Measurements from ENCODE around the gene HAAO.

The HAAO gene

GRCh38 chr2:42827647-42828486, 35.5 kb upstream of the HAAO start:
- FAIRE-seq (no peak), DNase-seq (ENCODE audit: insufficient read length, low spot score) (peak; percentile 59)
- TF ChIP-seq CTCF (IDR thresholded peaks at IDR 0.05; ENCODE audit: insufficient read depth, missing control alignments) = peak; percentile 95

GRCh38 chr2:42826231-42826630, 33.8 kb upstream of the HAAO start:
- no peak for DNase-seq (ENCODE audit: insufficient read length, low spot score)
- TF ChIP-seq CTCF (IDR thresholded peaks at IDR 0.05; ENCODE audit: insufficient read depth, missing control alignments) = no peak
- no peak for FAIRE-seq

- no peak for FAIRE-seq
- no peak for DNase-seq (ENCODE audit: insufficient read length, low spot score)
- no peak for TF ChIP-seq CTCF (IDR thresholded peaks at IDR 0.05; ENCODE audit: insufficient read depth, missing control alignments)
These were observed 32.0 kb upstream of the HAAO start for GRCh38 chr2:42824454-42824807.

DNA sequence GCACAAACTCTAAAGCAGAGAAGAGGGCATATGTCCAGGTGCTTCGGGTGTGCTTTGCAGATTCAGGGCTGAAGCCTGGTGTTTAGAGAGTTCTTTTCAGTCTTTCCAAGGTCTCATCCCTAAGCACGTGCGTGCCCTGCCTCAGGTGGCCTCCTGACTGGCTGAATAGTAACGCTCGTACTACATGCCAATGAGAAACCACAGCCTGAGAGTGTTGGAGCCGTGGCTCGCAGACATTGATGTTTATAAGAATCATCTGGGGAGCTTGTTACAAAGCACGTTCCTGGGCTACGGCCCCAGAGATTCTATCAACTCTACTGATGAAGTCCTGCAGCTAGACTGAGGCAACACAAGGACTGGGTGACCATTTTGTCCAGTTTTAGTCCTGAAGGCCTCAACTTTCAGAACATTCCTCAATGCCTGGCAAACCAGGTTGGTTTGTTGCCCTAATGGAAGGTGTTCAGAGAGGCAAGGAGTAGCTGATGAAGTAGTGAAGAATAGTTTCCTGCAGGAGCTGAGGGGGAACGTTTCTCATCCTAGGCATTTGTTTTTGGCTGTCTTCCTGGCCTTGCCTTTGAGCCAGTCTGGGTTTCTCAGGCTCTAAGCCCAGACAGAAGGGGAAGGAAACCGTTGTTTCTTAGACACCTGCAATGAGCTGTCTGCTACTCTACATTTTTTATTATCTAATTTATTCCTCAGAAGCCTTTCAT, 31.5 kb upstream of the HAAO start:
- DNase-seq (ENCODE audit: insufficient read length, low spot score) (no peak), FAIRE-seq (no peak)
- no peak for TF ChIP-seq CTCF (IDR thresholded peaks at IDR 0.05; ENCODE audit: insufficient read depth, missing control alignments)

DNA sequence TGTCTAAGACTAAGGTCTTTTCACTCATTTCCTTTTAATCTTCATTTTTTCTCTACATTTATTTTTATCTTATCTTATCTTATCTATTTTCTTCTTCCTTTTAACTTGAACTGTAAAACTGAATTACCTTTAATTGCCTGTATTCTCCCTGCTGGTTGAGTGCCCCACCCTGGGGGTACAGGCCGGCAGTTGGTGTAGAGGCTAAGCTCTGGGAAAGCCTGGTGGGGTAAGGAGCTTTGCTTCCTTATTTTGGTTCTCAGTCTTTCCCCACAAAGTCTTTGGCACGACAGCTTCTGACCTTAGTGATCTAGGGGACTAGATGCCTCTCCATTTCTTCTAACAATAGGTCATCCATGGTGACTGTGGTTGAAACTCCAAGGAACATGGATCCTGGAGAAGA, 26.8 kb upstream of the HAAO start:
- DNase-seq (ENCODE audit: insufficient read length, low spot score) = no peak
- no peak for TF ChIP-seq CTCF (IDR thresholded peaks at IDR 0.05; ENCODE audit: insufficient read depth, missing control alignments)
- no peak for FAIRE-seq

DNA sequence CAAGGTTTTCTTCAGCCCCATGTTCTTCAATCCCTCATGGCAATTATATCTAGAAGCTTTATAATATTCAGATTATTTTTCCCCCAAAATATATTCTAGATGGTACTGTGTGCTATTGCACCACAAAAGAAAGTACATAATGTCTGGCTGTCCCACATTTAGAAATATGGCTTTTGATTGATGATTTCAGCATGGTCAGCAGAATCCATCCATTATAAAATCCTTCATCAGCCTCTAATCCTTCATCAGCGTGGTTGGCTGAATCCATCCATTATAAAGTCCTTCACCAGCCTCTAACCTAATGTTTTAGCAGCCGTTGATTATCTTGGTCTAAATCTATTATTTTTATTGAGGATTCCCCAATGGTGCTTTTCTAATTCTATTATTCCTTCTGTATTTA, 23.3 kb upstream of the HAAO start:
- TF ChIP-seq CTCF (IDR thresholded peaks at IDR 0.05; ENCODE audit: insufficient read depth, missing control alignments) = no peak
- FAIRE-seq = no peak
- no peak for DNase-seq (ENCODE audit: insufficient read length, low spot score)

GRCh38 chr2:42813763-42814162, 21.4 kb upstream of the HAAO start:
- no peak for TF ChIP-seq CTCF (IDR thresholded peaks at IDR 0.05; ENCODE audit: insufficient read depth, missing control alignments)
- DNase-seq (ENCODE audit: insufficient read length, low spot score) (no peak), FAIRE-seq (no peak)
